ENCODE measurements around the gene ITPRIPL1.

Gene ITPRIPL1

DNA sequence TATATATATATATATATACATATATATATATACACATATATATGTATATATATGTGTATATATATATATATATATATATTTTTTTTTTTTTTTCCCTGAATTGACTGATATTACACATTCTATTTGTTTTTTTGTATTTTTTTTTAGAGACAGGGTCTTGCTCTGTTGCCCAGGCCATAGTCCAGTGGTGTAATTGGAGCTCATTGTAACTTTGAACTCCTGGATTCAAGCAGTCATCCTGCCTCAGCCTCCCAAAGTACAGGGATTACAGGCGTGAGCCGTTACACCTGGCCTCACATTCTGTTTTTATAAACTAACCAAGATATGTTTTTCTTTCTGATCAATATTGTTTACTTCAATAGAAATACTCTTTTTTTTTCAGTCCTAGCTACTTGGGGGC, 36.6 kb downstream of the ITPRIPL1 start:
- Histone ChIP-seq H4K20me1 (ENCODE audit: control insufficient read depth, insufficient read depth, low read depth, low read length) (no peaks in the 10 kb centered on the region), H3K27me3 (ENCODE audit: control insufficient read depth, low read length) (no peaks in the 10 kb centered on the region), H3F3A (ENCODE audit: control insufficient read depth, insufficient read depth) (no peaks in the 10 kb centered on the region), H3K79me2 (ENCODE audit: control insufficient read depth, low read length) (no peaks in the 10 kb centered on the region), H3K9me3 (ENCODE audit: control insufficient read depth, insufficient read depth, low read length) (no peaks in the 10 kb centered on the region), H3K9me2 (replicated peaks; ENCODE audit: control insufficient read depth, low read length) (no peaks in the 10 kb centered on the region), H3K27ac (ENCODE audit: low read depth, low read length) (no peak overlapping the region), H3K4me2 (ENCODE audit: low read length) (no peak overlapping the region), H3K4me3 (ENCODE audit: low read length) (no peak overlapping the region), H3K4me1 (ENCODE audit: control insufficient read depth, low read length) (no peaks in the 10 kb centered on the region), H3K36me3 (ENCODE audit: control insufficient read depth, low read length) (peaks cover 93% of the 10 kb centered on the region)
- TF ChIP-seq, protein P1, sequence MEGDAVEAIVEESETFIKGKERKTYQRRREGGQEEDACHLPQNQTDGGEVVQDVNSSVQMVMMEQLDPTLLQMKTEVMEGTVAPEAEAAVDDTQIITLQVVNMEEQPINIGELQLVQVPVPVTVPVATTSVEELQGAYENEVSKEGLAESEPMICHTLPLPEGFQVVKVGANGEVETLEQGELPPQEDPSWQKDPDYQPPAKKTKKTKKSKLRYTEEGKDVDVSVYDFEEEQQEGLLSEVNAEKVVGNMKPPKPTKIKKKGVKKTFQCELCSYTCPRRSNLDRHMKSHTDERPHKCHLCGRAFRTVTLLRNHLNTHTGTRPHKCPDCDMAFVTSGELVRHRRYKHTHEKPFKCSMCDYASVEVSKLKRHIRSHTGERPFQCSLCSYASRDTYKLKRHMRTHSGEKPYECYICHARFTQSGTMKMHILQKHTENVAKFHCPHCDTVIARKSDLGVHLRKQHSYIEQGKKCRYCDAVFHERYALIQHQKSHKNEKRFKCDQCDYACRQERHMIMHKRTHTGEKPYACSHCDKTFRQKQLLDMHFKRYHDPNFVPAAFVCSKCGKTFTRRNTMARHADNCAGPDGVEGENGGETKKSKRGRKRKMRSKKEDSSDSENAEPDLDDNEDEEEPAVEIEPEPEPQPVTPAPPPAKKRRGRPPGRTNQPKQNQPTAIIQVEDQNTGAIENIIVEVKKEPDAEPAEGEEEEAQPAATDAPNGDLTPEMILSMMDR (IDR thresholded peaks at IDR 0.05; ENCODE audit: low read depth, low read length, poor library complexity, severe bottlenecking): no peak
- no peak for TF ChIP-seq EZH2phosphoT487 (IDR thresholded peaks at IDR 0.05; ENCODE audit: borderline replicate concordance, low read length)

DNA sequence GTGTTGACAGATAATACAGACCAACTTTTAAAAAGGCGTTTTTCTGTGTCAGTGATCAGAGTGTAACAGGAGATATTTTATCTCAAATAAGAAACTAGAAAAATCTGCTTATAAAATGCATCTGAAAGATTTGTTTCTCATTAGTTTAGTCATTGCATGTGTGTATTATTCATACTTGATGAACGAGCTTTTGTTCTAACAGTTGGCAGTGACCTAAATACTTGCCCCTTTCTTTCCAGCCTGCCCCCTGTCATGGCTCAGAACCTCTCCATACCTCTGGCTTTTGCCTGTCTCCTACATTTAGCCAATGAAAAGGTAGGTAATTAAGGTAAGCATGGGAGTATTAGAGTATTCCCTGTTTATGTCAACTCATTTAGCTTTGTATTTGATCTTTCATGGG, 44.1 kb downstream of the ITPRIPL1 start:
- H3K4me1 ChIP-seq (ENCODE audit: control insufficient read depth, low read length): no peaks in the 10 kb centered on the region
- H3F3A ChIP-seq (ENCODE audit: control insufficient read depth, insufficient read depth): no peaks in the 10 kb centered on the region
- no peaks in the 10 kb centered on the region for H3K79me2 ChIP-seq (ENCODE audit: control insufficient read depth, low read length)
- TF ChIP-seq, protein P1 (IDR thresholded peaks at IDR 0.05; ENCODE audit: low read depth, low read length, poor library complexity, severe bottlenecking): no peak
- TF ChIP-seq EZH2phosphoT487 (IDR thresholded peaks at IDR 0.05; ENCODE audit: borderline replicate concordance, low read length): no peak
- H3K27me3 ChIP-seq (ENCODE audit: control insufficient read depth, low read length): no peaks in the 10 kb centered on the region
- no peaks in the 10 kb centered on the region for H3K9me2 ChIP-seq (replicated peaks; ENCODE audit: control insufficient read depth, low read length)
- H4K20me1 ChIP-seq (ENCODE audit: control insufficient read depth, insufficient read depth, low read depth, low read length): no peaks in the 10 kb centered on the region
- H3K9me3 ChIP-seq (ENCODE audit: control insufficient read depth, insufficient read depth, low read length): no peaks in the 10 kb centered on the region
- no peak overlapping the region for H3K27ac ChIP-seq (ENCODE audit: low read depth, low read length)
- no peak overlapping the region for H3K4me3 ChIP-seq (ENCODE audit: low read length)
- H3K36me3 ChIP-seq (ENCODE audit: control insufficient read depth, low read length): peaks cover 93% of the 10 kb centered on the region
- H3K4me2 ChIP-seq (ENCODE audit: low read length): no peak overlapping the region

DNA sequence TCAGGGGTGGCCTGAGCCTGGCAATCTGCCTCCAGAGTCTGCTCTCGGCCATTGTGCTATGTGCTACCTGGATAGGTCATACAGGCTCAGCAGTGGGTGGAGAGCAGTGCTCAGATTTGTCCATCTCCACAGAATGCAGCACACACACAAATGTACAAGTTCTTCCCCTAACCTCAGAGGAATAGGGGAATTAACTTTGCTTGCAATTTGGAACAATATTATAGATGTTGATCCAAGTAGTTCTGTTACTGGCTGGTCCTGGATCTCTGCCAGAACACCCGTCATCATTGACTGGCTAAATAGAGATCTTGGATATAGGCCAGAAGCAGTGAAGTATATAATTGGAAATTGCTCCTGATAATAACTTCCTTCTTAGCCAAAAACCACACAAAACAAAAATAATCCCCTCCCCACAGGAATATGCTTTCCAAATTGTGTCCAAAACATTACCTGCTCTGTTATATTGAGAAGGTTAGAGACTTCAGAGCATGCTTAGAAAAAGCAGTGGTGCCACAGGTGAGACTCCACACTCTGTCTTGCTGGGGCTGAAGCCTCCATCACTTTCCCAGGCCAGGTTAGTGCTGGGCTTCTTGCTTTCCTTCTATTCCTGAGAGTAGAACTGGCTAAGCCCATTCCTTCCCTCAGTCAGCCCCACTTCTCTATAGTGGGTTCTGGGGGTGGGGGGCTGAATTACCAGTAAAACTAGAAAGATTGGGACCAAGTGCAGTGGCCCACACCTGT, 49.3 kb downstream of the ITPRIPL1 start:
- peaks cover 7% of the 10 kb centered on the region; the same call in 1 of the 2 replicates for H3K9me3 ChIP-seq (ENCODE audit: control insufficient read depth, insufficient read depth, low read length)
- no peaks in the 10 kb centered on the region for H4K20me1 ChIP-seq (ENCODE audit: control insufficient read depth, insufficient read depth, low read depth, low read length)
- no peaks in the 10 kb centered on the region for H3F3A ChIP-seq (ENCODE audit: control insufficient read depth, insufficient read depth)
- no peak overlapping the region for H3K4me2 ChIP-seq (ENCODE audit: low read length)
- peaks cover 45% of the 10 kb centered on the region for H3K36me3 ChIP-seq (ENCODE audit: control insufficient read depth, low read length)
- no peaks in the 10 kb centered on the region for H3K27me3 ChIP-seq (ENCODE audit: control insufficient read depth, low read length)
- H3K4me1 ChIP-seq (ENCODE audit: control insufficient read depth, low read length): no peaks in the 10 kb centered on the region
- H3K9me2 ChIP-seq (replicated peaks; ENCODE audit: control insufficient read depth, low read length): no peaks in the 10 kb centered on the region
- no peak for TF ChIP-seq EZH2phosphoT487 (IDR thresholded peaks at IDR 0.05; ENCODE audit: borderline replicate concordance, low read length)
- TF ChIP-seq, protein P1 (IDR thresholded peaks at IDR 0.05; ENCODE audit: low read depth, low read length, poor library complexity, severe bottlenecking): no peak
- no peaks in the 10 kb centered on the region for H3K79me2 ChIP-seq (ENCODE audit: control insufficient read depth, low read length)
- no peak overlapping the region for H3K27ac ChIP-seq (ENCODE audit: low read depth, low read length)
- no peak overlapping the region for H3K4me3 ChIP-seq (ENCODE audit: low read length)

Measured in DOHH2 (cell line).